Kidney capillary endothelial cell (primary cell): ENCODE data around the gene WDR38.
A peak's percentile ranks its signal among the peaks of the same experiment; 100 is the strongest.

Source experiments
- DNase-seq: peaks from one replicate; pipeline ENCODE4 v3.0.0-alpha.2; 2018; ENCODE audit warnings: low spot score

The WDR38 gene, protein sequence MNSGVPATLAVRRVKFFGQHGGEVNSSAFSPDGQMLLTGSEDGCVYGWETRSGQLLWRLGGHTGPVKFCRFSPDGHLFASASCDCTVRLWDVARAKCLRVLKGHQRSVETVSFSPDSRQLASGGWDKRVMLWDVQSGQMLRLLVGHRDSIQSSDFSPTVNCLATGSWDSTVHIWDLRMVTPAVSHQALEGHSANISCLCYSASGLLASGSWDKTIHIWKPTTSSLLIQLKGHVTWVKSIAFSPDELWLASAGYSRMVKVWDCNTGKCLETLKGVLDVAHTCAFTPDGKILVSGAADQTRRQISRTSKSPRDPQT

DNA sequence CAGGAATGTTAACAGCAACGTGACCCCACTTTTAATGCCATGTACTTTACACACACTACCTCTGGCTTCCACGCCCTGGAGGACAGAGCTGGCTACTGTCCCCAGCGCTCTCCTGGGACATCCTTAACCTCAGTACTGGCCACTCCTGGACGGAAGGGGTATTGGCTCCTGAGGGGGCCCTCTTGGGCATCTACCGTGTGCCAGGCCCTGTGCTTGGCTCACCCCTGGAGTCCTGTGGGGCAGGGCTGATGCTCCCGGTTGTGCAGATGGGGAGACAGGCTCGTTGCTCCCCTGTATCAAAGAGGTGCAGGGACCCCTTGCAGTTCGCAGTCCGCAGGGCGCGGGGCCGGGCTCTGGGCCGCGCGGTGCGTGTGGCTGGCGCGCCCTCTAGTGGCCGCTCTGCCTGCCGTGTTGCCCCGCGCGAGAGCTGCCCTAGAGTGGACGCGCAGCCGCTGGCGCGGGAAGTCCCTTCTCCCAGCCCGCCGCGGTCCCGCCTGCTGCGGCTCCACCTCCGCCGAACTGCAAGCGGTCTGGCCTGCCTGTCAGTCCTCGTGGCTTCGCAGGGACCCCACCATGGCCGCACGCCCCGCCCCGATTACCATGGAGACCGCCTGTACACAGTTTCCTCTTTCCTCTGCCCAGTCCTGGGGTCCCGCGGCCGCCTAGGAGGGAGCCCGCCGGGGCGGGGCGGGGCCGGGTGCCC lies at the start of gene WDR38:
Gene WDR38, plus strand, starts transcription at position 632 of the 703 bp plus-strand sequence. CDS start 72 bp downstream, outside the sequence.
- DNase-seq, result peak; percentile 74

DNA sequence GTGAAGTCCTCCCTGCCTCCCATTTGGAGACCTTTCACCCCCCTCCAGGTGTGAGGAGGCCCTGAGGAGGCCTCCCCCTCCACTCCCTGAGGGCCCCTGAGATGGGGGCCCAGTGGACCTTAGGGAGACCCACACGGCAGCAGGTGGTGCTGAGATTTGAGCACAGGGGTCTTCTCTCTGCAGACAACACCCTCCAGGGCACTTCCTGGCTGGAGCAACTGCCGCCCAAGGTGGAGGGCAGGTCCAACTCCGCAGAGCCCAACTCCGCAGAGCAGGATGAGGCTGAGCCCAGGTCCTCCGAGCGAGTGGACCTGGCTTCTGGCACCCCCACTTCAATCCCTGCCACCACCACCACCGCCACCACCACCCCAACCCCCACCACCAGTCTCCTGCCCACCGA lies 49.3 kb upstream of the WDR38 start:
- no peak for DNase-seq

DNA sequence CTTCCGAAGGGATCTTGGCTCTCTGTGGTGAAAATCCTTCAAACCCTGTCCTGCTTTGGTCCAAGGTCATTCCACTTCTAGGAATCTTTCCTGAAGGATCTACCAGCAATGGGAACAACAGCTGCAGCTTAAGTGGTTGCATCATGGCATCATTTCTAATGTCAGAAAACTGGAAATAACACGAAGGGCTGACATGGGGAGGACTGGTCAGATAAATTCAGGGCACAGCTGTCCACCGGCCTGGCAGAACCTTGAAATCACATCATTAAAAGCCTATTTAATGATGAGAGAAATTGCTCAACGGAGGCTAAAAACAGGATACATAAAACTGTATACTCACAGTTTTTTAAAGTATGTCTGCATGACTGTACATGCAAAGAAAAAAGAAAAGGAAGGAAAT lies 48.1 kb upstream of the WDR38 start:
- no peak for DNase-seq

DNA sequence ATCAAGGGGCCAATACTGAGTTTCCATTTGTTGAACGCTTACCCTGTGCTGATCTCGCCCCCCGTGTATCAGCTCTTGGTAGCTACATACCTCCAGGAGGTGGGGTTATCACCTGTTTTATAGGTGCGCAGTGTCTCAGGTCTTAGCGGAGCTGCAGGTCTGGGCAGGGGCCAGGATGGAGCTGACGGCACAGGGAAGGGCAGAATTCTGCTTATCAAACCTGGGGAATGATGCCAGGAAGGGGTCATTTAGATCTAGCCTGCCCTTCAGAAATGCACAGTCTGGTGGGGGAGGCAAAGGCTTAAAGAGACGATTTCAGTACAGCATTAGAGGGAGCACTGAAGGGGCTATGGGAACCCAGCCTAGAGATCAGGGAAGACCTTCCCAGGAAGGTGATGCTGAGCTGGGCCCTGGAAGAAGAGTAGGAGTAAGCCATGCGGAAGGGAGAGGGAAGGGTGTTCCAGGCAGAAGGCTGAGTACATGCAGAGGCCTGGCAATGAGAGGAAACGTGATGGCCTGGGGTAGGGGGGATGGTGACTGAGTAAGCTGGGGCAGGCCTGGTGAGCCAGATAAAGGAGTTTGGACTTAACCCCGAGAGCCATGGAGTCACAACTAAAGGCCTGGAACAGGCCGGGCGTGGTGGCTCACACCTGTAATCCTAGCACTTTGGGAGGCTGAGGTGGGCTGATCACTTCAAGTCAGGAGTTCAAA lies 44.9 kb upstream of the WDR38 start:
- DNase-seq, result no peak

DNA sequence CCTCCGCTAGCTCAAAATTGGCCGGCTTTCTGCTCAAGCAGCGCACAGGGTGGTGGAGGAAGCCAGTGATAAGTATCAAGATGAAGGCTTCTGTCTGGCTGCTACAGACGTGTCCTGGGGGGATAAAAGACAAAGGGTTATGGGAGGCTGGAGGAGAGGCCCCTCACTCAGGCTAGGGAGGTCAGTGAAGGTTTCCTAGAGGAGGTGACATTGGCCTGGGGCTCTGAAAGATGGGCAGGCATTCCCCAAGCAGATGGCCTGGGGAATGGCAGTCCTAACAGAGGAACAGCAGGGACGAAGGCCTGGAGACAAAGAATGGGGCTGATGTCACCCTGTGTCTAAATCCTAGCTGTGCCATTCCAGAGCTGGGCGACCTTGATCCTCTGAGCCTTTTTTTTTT lies 44.0 kb upstream of the WDR38 start:
- no peak for DNase-seq

DNA sequence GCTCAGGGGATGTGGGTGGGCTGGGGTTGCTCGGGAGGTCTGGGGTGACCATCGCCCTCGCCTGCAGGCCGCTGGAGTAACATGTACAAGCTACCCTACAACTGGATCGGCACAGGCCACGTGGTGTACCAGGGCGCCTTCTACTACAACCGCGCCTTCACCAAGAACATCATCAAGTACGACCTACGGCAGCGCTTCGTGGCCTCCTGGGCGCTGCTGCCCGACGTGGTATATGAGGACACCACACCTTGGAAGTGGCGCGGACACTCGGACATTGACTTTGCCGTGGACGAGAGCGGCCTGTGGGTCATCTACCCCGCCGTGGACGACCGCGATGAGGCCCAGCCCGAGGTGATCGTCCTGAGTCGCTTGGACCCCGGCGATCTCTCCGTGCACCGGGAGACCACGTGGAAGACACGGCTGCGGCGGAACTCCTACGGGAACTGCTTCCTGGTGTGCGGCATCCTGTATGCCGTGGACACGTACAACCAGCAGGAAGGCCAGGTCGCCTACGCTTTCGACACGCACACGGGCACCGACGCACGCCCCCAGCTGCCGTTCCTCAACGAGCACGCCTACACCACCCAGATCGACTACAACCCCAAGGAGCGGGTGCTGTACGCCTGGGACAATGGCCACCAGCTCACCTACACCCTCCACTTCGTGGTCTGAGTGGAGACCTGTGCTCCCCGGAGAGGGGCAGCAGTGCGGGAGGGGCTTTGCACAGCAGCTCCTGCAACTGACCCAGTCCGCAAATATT lies 43.3 kb upstream of the WDR38 start:
- no peak for DNase-seq

DNA sequence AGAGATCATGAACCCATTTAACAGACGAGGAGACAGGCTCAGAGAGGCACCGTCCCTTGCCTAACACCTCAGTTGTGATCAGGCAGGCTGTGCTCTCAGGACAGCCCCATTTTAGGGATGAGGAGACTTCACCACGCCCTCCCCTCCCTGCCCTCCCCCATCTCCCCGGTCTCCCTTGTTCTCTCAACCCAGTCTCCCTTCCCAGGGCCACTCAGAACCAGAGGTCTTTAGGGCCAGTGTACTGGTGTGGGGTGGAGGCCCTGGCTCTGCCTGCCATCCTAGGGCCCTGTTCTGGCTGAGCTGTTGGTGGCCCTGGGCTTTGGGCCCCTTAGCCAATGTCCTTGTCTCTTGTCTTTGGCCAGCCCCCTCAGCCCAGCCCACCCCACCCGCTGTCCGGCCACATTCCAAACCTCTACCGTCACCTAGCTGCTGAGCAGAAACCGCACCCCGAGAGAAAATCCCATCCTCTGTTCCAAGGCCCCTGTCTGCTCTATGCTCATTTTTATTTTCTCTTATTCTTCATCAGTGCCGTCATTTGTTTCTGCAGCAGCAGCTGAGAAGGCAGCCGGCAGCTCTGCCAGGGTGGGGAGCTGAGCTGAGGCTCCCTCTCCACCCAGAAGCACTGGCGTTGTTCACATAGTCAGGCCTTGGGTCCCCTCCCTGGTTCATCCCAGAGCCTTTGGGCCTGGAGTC lies 42.5 kb upstream of the WDR38 start:
- no peak for DNase-seq

DNA sequence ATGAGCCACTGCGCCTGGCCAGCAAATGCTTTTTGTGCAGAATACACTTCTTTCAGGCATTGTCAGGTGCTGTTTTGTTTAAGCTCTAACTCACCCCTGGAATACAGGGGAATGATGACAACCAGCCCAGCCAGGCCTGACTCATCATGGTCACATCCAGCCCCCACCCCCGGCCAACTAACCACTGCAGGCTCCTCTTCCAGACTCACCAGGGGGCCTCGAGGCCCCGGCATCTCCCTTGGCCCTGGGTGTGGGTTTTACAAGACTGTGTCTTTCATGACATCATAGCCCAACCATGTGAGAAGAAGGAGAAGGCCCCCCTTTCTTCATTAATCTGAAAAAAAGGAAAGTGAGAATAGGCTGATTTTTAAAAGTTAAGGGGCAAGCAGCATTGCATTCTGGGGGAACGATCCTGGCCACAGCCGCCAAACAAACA lies 40.8 kb upstream of the WDR38 start:
- DNase-seq, result no peak

DNA sequence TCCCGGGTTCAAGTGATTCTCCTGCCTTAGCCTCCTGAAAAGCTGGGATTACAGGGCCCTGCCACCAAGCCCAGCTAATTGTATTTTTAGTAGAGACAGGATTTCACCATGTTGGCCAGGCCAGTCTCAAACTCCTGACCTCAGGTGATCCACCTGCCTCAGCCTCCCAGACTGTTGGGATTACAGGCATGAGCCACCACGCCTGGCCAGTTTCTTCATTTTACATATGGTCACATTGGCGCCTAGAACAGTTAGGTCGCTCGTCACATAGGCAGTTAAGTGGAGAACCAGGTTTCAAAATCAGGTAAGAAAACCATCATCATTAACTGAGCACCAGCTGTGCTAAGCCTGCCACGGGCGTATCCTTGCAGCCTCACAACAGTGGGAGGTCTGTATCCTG lies 40.2 kb upstream of the WDR38 start:
- no peak for DNase-seq

DNA sequence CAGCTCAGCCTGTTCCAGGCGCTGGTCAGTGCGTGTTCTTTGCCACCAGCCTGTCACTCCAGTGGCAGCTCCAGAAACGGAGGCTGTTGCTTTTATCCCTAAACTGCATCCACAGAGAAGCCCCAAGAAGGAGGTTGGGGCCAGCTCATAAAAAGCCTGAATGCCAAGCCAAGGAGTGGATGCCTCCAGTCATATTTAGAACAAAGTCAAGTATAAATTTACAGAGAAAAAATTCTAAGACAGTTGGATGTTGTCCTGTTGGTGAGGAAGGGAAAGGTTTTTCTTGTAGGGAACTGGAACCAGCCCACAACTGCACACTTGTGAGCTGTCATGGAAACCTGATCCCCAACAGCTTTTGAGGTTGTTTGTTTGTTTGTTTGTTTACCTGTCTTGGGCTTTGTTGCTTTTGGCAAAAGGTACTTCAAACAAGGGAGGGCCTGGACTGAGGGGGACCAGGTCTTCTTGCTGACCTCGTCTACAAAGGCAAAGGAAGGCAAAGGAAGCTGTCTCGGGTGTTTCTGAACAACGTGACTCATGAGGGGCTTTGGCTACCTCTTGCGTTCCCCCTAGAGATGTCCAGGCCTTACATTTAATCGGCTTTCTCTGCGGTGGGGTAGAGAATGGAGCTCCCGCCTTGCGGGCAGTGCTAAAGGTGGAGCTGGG lies 39.6 kb upstream of the WDR38 start:
- no peak for DNase-seq

DNA sequence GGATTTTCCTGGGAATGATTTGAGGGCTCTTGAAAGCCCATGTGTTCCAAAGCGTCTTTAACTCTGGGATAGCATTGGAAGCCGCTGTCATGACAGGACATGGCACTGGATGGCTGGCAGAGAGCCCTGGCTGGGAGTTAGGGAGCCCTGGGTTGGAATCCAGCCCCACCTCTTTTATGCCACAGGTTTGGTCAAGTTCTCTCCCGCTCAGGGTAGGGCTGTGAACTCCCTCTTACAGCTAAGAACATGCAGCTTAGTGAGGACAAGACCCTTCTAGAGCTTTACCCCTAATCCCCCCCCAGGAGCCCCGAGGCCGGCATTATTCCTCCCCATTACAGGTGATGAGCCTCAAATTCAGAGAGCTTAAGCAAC lies 39.1 kb upstream of the WDR38 start:
- DNase-seq, result no peak

DNA sequence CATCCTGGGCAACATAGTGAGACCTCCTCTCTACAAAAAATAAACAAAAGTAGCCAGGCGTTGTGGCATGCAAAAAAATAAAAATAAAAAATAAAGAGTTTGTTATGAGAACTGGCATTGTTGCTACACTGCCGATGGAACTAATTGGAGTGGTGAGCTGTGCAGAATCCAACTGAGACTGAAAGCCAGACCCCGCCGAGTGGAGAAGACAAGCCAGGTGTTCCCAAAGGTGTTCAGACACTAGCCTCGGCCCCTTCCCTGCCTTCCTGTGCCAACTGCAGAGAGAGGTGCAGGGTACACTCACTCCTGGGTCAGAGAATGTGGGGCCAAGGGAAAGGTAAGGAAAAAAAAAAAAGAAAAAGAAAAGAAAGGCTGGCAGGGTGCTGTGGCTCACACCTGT lies 37.7 kb upstream of the WDR38 start:
- DNase-seq, result no peak

DNA sequence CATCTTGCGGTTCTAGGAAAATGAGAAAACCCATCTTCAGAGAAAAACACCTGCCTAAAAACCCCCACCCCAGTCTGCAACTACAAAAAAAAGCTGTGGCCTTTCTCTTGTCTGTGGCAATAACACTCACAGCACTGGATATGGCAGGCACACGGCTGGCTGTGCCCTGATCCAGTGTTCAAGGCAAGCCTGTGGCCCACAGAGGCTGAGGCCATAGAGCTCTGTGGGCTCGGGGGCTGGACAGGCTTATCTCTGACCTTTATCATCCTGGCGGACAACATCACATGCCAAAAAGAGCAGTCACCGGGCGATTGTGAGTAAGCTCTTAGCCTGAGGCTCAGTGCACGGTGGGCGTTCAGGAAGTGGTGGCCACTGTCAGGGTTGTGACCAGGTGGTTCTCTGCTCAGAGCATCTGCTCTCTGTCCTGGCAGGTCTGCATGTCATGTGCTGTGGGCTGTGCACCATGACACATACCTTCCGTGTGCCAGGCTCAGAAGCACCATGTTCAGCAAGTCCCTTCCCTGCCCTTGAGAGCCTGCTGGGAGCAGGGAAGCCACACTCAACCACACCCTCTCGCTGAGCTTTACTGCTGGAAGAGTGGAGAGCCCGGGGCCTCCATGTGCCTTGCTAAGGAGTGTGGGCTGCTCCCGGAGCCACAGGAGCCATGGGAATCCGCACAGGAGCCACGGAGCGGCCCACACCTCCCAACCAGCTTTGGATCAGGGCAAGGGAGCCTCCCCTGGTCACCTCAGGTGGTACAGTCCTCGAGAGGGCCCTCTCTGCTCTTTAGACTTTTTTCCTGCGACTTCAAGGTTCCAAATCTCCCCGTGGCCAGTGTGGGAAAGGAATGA lies 34.6 kb upstream of the WDR38 start:
- no peak for DNase-seq

DNA sequence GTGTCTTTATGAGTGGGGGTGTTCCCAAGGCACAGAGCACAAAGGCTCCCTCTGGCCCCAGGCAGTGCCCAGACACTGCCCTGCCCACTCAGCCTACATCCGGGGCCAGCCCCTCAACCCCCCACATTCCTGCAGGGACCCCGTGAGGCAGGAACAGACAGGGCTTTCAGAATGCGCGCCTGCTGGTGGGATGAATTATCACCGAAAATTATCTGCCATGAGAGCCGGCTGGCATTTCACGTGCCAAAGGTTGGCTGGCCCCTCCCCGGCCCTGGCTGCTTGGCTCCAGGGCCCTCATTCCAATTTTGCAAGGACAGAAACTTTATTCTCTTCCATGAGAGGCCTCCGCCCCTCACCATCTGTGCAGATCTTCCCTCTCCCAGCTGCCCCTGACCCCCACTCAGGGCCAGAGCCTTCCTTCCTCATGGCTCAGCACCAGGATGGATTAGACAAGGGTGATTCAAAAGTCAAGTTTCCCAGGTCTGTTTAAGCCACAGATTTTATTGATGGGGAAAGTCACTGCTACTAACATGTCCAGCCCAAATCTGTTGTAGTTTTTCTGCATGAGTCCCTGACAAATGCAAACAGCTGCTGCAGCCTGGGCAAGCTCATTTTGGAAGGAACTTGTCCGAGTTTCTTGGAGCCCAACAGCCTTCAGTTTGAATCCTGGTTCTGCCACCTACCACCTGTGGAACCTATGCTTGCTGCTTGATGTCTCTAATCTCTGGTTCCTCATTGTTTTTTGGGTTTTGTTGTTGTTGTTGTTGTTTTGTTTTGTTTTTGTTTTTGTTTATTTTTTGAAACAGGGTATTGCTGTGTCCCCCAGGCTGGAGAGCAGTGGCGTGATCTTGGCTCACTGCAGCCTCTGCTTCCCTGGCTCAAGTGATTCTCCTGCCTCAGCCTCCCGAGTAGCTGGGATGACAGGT lies 32.3 kb upstream of the WDR38 start:
- DNase-seq, result no peak

DNA sequence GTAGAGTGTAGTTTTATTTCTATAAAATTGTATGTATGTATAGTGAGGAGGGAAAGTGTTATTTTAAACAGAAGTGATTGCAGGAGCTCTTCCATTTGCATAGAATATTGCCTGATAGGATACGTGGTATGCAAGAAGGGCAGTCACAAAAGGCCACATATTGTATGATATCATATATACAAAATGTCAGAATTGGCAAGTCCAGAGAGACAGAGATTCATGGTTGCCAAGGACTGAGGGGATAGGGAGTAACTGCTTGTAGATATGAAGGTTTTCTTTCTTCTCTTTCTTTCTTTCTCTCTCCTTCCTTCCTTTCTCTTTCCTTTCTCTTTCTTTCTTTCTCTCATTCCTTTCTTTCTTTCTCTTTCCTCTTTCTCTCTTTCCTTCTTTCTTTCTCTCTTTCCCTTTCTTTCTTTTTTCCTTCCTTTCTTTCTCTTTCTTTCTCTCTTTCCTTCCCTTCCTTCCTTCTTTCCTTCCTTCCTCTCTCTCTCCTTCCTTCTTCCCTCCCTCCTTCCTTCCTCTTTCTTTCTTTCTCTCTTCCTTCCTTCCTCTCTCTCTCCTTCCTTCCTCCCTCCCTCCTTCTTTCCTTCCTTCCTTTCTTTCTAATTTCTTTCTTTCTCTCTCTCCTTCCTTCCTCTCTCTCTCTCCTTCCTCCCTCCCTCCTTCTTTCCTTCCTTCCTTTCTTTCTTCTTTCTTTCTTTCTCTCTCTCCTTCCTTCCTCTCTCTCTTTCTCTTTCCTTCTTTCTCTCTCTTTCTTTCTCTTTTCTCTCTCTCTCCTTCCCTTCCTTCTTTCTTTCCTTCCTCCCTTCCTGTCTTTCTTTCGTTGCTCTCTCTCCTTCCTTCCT lies 24.5 kb upstream of the WDR38 start:
- DNase-seq, result no peak

DNA sequence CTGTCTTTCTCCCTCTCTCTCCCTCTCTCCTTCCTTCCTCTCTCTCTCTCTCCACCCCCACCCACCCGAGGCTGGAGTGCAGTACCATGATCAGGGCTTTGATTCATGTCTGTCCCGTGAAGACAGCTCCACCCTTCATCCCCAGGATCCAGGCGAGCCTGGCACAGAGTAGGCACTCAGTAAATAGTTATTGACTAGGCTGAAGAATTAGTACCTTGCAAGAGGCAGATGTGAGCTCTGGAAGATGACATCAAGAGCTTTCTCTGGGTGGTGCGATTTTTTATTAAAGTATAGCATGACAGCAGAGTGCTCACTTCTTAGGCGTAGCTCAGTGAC lies 24.0 kb upstream of the WDR38 start:
- DNase-seq, result no peak

DNA sequence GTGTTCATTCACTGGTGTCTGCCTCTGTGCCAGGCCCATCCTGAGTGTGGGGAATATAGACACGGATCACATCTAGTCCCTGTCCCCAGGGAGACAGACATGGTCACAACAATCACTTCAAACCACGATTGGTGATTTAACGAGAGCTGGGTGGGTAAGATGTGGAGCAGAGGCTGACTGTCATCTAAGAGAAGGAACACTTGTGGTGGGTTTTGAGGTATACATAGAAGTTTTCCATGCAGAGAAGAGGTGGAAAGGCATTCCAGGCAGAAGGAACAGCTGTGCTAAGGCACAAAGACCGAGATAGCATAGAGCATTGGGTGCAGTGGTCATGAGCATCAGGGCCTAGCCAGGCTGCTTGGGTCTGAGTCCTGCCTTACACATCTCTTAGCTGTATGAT lies 22.7 kb upstream of the WDR38 start:
- DNase-seq, result no peak

DNA sequence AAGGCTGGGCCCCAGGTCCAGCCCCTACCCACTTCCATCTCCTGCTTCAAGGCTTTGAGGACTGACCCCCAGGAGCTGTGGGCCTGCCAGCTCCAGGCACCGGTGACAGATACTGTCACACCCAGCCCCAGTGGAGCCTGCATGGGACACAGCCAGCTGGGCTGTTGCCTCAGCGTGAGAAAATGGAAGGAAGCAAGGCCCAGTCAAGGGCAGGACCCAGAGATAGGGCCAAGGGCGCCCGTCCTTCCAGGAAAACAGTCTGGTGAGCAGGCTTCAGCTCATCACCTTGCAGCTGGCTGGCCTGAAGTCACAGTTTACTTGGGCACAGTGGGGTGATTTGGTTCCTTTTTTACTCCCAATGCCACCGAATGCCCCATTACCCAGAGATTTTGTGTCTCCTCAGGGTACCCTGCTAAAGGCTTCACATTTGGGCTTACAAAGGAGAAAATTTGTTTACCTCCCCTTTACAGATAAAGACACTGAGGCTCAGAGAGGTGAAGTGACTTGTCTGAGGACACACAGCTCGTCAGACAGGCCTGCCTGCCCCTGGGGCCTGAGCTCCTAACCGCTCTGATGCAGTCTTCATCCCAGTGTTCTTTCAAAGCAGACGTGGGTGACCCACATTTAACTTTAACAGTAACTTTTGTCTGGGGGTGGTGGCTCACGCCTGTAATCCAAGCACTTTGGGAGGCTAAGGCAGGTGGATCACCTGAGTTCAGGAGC lies 21.5 kb upstream of the WDR38 start:
- DNase-seq, result no peak
